Stimulated activated memory B cell treated with anti-CD40 and anti-IgM and Interleukin-4, amounts not matched to agents 10 μg/mL and 1 μg/mL and 100 μg/mL, for 72 hours (primary cell): ENCODE results near the gene NRN1.
A peak's percentile ranks its signal among the peaks of the same experiment; 100 is the strongest.

Experiments used
- ATAC-seq: fragments of 150-1000 bp; cut with Tn5 transposase; 2 replicates; pipeline ENCODE4 v1.10.0; 2021
- H3K27ac Mint-ChIP-seq: one replicate; pipeline ENCODE4 v1.8.0; 2022; ENCODE audit warnings: mild to moderate bottlenecking, mixed read lengths
- H3K27me3 Mint-ChIP-seq: one replicate; pipeline ENCODE4 v1.8.0; 2022; ENCODE audit warnings: mixed read lengths
- H3K36me3 Mint-ChIP-seq: one replicate; pipeline ENCODE4 v1.8.0; 2022; ENCODE audit warnings: mixed read lengths
- H3K4me1 Mint-ChIP-seq: one replicate; pipeline ENCODE4 v1.8.0; 2022; ENCODE audit warnings: mixed read lengths
- H3K4me3 Mint-ChIP-seq: one replicate; pipeline ENCODE4 v1.8.0; 2022; ENCODE audit warnings: mild to moderate bottlenecking, moderate library complexity, mixed read lengths
- H3K9me3 Mint-ChIP-seq: one replicate; pipeline ENCODE4 v1.8.0; 2022; ENCODE audit warnings: mixed read lengths

The NRN1 gene

GRCh38 chr6:6005051-6006005 lies 1.4 kb downstream of the NRN1 start:
- ATAC-seq: no peak
- peaks cover 19% of the 10 kb centered on the region for H3K36me3 Mint-ChIP-seq
- peak overlapping the region; percentile 32 for H3K4me3 Mint-ChIP-seq
- H3K4me1 Mint-ChIP-seq: peaks cover 51% of the 10 kb centered on the region
- peaks cover 18% of the 10 kb centered on the region for H3K9me3 Mint-ChIP-seq
- H3K27ac Mint-ChIP-seq: peak overlapping the region; percentile 57
- H3K27me3 Mint-ChIP-seq: peaks cover 92% of the 10 kb centered on the region

DNA sequence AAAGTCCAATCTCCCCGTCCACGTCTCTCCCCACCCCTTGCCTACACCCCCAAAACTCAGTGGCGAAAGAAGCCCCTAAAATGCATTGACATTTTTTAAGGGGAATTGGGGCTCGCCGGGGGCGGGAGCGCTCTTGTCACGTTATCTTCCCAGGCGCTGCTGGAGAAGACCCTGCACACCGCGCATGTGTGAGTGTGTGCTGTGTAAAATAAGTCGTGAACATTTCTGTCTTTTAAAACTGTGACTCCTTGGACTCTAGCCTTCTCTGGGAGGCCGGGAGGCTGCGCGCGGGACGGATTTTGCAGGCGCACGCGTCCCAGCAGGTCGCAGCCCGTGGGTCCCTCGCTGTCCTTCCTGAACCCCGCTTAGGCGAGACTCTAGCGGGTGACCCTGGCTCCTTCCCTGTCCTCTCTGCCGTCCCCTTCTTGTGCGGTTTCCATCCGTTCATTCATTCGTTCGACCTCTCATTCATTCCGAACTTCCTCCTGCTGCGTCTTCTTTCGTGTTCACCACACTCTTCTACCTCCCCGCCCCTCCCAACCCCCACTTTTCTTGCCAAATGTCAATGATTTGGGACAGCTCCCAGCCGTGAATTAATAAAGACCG lies 2.2 kb downstream of the NRN1 start:
- peaks cover 59% of the 10 kb centered on the region for H3K4me1 Mint-ChIP-seq
- peaks cover 95% of the 10 kb centered on the region for H3K27me3 Mint-ChIP-seq
- H3K27ac Mint-ChIP-seq: peak overlapping the region; percentile 57
- peaks cover 23% of the 10 kb centered on the region for H3K9me3 Mint-ChIP-seq
- ATAC-seq: no peak
- H3K4me3 Mint-ChIP-seq: peak overlapping the region; percentile 62
- peaks cover 24% of the 10 kb centered on the region for H3K36me3 Mint-ChIP-seq

GRCh38 chr6:6003621-6004366 lies 2.9 kb downstream of the NRN1 start:
- Mint-ChIP-seq H3K27ac (peak overlapping the region; percentile 57), H3K27me3 (peaks cover 97% of the 10 kb centered on the region), H3K4me3 (peak overlapping the region; percentile 62), H3K4me1 (peaks cover 57% of the 10 kb centered on the region), H3K9me3 (peaks cover 23% of the 10 kb centered on the region), H3K36me3 (peaks cover 24% of the 10 kb centered on the region)
- ATAC-seq: no peak

DNA sequence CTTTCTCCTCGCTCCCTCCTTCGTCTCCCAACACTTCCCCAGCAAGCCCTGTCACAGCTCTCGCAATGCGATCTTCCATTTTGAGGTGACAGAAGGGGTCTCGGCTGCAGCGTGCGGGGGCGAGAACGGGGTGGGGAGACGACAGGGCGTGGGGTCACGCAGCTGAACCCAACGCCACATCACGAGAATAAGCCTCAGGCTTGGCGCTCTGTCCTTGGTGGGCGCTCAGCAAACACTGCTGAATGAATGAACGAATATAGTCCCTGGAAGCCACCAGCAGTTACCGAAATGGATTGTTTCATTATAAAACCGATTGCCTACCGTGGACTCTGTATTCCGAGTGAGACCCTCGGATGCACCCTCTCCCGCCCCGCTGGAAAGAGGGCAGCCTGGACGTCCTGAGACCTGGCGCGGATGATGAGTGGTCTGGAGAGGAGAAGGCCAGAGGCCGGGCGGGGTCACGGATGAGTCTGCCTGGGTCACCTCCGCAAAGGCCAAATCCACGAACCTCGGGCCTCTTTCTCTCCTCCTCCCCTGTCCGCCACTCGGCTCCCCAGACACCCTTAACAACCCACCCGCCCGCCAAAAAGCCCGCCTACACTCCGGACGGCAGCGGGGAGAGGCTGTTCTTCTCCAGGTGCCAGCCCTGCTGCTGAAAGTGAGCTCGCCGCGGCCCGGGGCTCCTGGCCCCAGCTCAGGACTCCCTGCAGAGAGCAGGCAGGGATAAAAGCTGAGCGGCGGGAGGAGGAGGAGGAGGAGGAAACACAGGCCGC lies 3.7 kb downstream of the NRN1 start:
- Mint-ChIP-seq H3K36me3 (peaks cover 24% of the 10 kb centered on the region), H3K4me1 (peaks cover 60% of the 10 kb centered on the region), H3K27ac (no peak overlapping the region)

GRCh38 chr6:6002005-6002847 lies 4.5 kb downstream of the NRN1 start:
- H3K27ac Mint-ChIP-seq: no peak overlapping the region
- ATAC-seq: no peak
- peaks cover 25% of the 10 kb centered on the region for H3K9me3 Mint-ChIP-seq
- peaks cover 99% of the 10 kb centered on the region for H3K27me3 Mint-ChIP-seq
- H3K36me3 Mint-ChIP-seq: peaks cover 24% of the 10 kb centered on the region
- peaks cover 57% of the 10 kb centered on the region for H3K4me1 Mint-ChIP-seq
- H3K4me3 Mint-ChIP-seq: peak overlapping the region; percentile 18

More for the DNA sequence above, 3.7 kb downstream of the NRN1 start:
- ATAC-seq: no peak
- peaks cover 25% of the 10 kb centered on the region for H3K9me3 Mint-ChIP-seq
- H3K27me3 Mint-ChIP-seq: peaks cover 99% of the 10 kb centered on the region
- H3K4me3 Mint-ChIP-seq: peak overlapping the region; percentile 18

DNA sequence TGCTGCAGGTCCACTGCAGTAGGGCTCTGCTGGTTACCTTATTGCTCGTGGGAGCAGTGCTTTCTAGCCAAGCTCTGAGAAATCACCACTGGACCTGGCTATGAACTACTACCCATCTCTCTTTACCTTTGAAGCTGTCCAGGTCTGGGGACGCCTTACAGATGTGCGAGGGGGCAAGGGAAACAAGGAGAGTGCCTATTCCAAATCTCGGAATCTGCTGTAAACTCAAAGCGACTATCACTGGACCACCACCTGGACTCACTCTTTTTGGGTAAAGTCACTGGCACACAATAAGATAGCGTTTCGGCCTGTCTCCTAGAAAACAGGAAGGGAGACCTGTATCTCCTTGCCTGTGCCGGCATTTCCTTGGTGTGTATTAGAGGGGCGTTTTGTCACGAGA lies 5.3 kb downstream of the NRN1 start:
- H3K27ac Mint-ChIP-seq: no peak overlapping the region
- H3K27me3 Mint-ChIP-seq: peaks cover 99% of the 10 kb centered on the region
- no peak overlapping the region for H3K4me3 Mint-ChIP-seq
- peaks cover 24% of the 10 kb centered on the region for H3K36me3 Mint-ChIP-seq
- H3K9me3 Mint-ChIP-seq: peaks cover 23% of the 10 kb centered on the region
- peaks cover 57% of the 10 kb centered on the region for H3K4me1 Mint-ChIP-seq
- ATAC-seq: no peak

DNA sequence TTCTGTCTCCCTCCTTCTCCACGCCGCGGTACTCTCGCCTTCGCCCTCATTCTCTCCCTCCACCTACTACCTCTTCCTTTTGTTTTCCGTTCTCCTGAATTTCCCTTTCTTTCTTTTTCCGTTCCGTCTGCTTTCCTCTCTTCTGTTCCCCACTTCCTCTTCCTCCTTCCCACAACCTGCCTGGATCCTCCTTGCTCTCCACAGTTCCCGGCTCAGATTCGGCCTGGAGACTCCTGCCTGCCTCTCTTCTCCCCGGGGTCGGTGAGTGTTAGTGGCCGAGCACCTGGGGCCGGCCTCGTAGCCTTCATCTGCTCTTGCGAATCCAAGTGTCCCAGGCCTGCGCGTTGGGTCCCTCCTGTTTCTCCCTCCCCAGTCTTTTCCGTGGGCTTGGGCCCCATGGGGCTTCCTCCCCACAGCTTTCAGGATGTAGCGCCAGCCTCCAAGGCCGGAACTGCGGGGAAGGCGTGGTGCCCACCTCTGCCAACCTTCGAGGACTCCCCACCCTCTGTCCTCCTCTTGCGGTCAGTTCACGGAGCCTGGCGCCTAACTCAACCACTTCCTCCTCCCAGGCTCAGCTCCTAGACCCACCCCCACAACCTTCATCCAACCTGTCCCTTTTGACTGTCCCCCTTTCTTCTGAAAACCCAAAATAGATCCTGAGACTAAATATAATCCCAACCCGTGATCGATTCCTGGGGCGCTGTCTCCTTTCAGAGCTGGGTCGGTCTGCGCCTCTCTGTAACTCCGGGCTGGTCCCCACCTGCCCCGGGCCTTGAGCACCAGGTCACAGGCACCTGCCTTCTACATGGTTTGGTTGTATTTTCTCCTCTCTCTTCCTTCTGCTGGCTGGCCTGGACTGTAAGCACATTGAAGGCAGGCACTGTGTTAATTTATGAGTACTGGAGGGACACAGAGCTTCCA lies 6.8 kb downstream of the NRN1 start:
- Mint-ChIP-seq H3K27ac (no peak overlapping the region), H3K27me3 (peaks cover 99% of the 10 kb centered on the region), H3K4me3 (peak overlapping the region; percentile 12), H3K36me3 (peaks cover 20% of the 10 kb centered on the region), H3K9me3 (peaks cover 20% of the 10 kb centered on the region), H3K4me1 (peaks cover 61% of the 10 kb centered on the region)
- no peak for ATAC-seq

GRCh38 chr6:5998711-5999687 lies 7.7 kb downstream of the NRN1 start:
- H3K9me3 Mint-ChIP-seq: peaks cover 14% of the 10 kb centered on the region
- H3K27me3 Mint-ChIP-seq: peaks cover 99% of the 10 kb centered on the region
- peaks cover 19% of the 10 kb centered on the region for H3K36me3 Mint-ChIP-seq
- peaks cover 60% of the 10 kb centered on the region for H3K4me1 Mint-ChIP-seq
- no peak overlapping the region for H3K27ac Mint-ChIP-seq
- H3K4me3 Mint-ChIP-seq: peak overlapping the region; percentile 4
- ATAC-seq: no peak

DNA sequence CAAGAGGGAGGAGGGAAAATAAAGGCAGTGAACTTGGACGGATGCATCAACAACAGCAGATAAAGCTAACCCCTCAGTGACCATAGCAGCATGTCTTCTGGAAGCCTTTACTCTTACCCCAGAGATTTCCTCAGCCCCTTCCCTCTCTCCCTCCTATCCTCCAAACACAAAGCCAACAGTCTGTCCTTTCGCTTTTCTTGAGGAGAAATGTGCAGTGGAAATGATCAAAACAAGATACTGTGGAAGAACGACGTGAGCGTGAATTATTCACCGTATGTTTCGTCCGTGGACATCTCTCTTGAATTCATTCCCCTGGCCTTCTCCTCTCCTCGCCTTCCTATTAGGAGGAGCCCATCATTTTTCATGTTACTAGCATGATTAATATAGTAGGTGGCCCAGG lies 8.5 kb downstream of the NRN1 start:
- H3K4me3 Mint-ChIP-seq: peak overlapping the region; percentile 53
- peaks cover 99% of the 10 kb centered on the region for H3K27me3 Mint-ChIP-seq
- H3K36me3 Mint-ChIP-seq: peaks cover 19% of the 10 kb centered on the region
- peaks cover 17% of the 10 kb centered on the region for H3K9me3 Mint-ChIP-seq
- peaks cover 58% of the 10 kb centered on the region for H3K4me1 Mint-ChIP-seq
- H3K27ac Mint-ChIP-seq: no peak overlapping the region
- no peak for ATAC-seq

DNA sequence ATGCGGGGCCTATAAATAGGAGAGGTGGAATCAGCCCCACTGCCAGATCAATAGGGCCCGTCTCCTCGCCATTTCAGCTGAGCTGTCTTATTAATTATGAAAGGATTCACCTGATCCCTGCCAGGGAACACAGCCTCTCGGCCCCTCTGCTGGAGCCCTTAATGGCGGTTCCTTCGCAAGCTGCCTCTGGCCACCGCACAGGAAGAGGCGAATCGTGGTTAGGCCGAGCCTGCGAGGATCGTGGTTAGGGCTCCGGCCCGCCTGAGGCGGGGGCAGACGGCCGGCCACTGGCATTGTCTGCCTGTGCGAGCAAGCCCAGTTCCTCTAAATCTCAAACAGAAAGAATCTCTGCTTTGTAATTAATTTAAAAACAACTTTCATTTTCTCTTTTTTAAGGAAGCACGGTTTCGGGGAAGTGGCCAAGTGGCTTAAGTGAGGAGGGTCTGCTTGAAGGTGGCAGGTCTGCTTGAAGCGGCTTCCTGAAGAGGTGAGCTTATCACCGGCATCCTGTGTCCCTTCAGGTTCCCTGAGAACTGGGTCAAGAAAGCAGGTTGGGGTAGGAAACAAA lies 9.2 kb downstream of the NRN1 start:
- ATAC-seq: no peak
- H3K9me3 Mint-ChIP-seq: peaks cover 14% of the 10 kb centered on the region
- peaks cover 14% of the 10 kb centered on the region for H3K36me3 Mint-ChIP-seq
- H3K27ac Mint-ChIP-seq: peak overlapping the region; percentile 79
- H3K27me3 Mint-ChIP-seq: peaks cover 99% of the 10 kb centered on the region
- peak overlapping the region; percentile 83 for H3K4me3 Mint-ChIP-seq
- peaks cover 52% of the 10 kb centered on the region for H3K4me1 Mint-ChIP-seq

GRCh38 chr6:5996714-5997419 lies 9.9 kb downstream of the NRN1 start:
- ATAC-seq: no peak
- H3K27me3 Mint-ChIP-seq: peaks cover 99% of the 10 kb centered on the region

More at GRCh38 chr6:5996714-5997419, 9.9 kb downstream of the NRN1 start:
- Mint-ChIP-seq H3K27ac (peak overlapping the region; percentile 79), H3K4me1 (peaks cover 52% of the 10 kb centered on the region), H3K9me3 (peaks cover 14% of the 10 kb centered on the region), H3K36me3 (peaks cover 14% of the 10 kb centered on the region), H3K4me3 (peak overlapping the region; percentile 83)
